ENCODE measurements around the gene HLA-DQB2.
"Not testable (repeated sequence)": the region's sequence is repeated elsewhere in the genome, so short reads cannot be mapped to it uniquely, and the experiment has no call there.

HLA-DQB2 gene

GRCh38 chr6:32796848-32797776 lies 33.8 kb upstream of the HLA-DQB2 start:
- H3K4me3 ChIP-seq (ENCODE audit: low read depth, low read length): peak overlapping the region; percentile 25; the same call in 1 of the 2 replicates
- TF ChIP-seq, protein P1, sequence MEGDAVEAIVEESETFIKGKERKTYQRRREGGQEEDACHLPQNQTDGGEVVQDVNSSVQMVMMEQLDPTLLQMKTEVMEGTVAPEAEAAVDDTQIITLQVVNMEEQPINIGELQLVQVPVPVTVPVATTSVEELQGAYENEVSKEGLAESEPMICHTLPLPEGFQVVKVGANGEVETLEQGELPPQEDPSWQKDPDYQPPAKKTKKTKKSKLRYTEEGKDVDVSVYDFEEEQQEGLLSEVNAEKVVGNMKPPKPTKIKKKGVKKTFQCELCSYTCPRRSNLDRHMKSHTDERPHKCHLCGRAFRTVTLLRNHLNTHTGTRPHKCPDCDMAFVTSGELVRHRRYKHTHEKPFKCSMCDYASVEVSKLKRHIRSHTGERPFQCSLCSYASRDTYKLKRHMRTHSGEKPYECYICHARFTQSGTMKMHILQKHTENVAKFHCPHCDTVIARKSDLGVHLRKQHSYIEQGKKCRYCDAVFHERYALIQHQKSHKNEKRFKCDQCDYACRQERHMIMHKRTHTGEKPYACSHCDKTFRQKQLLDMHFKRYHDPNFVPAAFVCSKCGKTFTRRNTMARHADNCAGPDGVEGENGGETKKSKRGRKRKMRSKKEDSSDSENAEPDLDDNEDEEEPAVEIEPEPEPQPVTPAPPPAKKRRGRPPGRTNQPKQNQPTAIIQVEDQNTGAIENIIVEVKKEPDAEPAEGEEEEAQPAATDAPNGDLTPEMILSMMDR (IDR thresholded peaks at IDR 0.05; ENCODE audit: low read depth, low read length): peak; percentile 81

DNA sequence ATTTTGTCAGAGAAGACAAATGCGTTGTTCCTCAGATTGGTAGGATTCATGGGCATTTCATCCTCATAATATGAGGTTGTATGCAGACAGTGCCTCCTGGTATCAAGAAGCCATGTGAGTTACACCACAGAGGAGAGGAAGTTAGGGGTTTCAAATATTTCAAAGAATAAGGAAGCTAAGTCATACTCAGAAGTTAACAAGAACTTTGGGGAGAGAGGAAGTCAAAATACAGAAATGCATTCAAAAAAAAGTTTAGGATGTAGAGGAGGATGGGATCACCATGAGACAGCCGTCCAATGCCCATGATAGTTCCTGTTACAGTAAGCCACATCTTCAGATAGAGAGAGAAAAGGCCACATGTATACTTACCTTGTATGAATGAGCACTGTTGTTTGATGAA lies 31.2 kb upstream of the HLA-DQB2 start:
- TF ChIP-seq, protein P1 (IDR thresholded peaks at IDR 0.05; ENCODE audit: low read depth, low read length): no peak
- no peak overlapping the region for H3K4me3 ChIP-seq (ENCODE audit: low read depth, low read length)

DNA sequence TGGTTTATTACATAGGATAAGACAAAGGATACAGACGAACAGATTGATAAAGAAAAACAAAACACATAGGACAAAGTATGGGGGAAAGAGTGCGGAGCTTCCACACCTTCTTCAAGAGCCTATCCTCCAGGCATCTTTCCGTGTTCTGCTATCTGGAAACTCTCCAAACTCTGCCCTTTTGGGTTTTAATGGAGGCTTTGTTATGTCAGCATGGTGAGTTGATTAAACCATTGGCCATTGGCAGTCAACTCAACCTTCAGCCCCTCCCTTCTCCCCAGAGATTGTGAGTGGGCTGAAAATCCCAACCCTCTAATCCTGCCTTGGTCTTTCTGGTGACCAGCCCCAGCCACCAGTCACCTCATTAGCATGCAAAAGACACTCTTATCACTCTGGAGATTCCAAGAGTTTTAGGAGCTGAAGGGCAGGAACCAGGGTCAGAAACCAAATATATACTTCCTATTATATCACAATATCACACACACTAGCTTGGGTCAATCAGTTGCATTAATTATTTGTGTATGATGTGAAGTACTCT lies 29.6 kb upstream of the HLA-DQB2 start:
- TF ChIP-seq, protein P1 (IDR thresholded peaks at IDR 0.05; ENCODE audit: low read depth, low read length): no peak

DNA sequence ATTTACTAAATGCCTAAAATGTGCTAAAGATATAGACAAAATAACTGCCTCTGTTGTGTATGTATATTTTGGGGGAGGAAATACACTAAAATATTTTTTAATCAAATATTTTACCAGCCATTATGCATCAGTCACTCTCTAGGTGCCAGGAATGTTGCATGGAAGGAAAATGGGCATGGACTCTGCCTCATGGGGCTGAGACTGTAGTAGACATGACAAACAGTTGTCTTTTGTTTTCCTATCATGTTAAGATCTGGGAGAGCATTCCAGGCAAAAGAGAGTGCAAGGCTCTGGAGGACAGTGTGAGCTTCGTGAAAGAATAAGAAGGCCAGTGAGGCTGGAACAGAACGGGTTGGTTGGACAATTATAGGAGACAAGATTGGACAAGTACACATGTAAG lies 27.0 kb upstream of the HLA-DQB2 start:
- TF ChIP-seq, protein P1 (IDR thresholded peaks at IDR 0.05; ENCODE audit: low read depth, low read length): no peak
- no peak overlapping the region for H3K4me3 ChIP-seq (ENCODE audit: low read depth, low read length)

More for the DNA sequence above, 29.6 kb upstream of the HLA-DQB2 start:
- H3K4me3 ChIP-seq (ENCODE audit: low read depth, low read length): no peak overlapping the region

GRCh38 chr6:32785781-32786533 lies 22.6 kb upstream of the HLA-DQB2 start:
- H3K4me3 ChIP-seq (ENCODE audit: low read depth, low read length): no peak overlapping the region
- TF ChIP-seq, protein P1 (IDR thresholded peaks at IDR 0.05; ENCODE audit: low read depth, low read length): peak; percentile 50

- H3K4me3 ChIP-seq (ENCODE audit: low read depth, low read length): not testable (repeated sequence)
These were observed 19.6 kb upstream of the HLA-DQB2 start for GRCh38 chr6:32782923-32783322.

GRCh38 chr6:32779036-32779435 lies 15.7 kb upstream of the HLA-DQB2 start:
- TF ChIP-seq, protein P1 (IDR thresholded peaks at IDR 0.05; ENCODE audit: low read depth, low read length): no peak
- no peak overlapping the region for H3K4me3 ChIP-seq (ENCODE audit: low read depth, low read length)

Data from WI38 (cell line).